Right lobe of liver (tissue), 6 donors: ENCODE results near the gene HPX. TPM values are rescaled to one million over a fixed set of nuclear protein-coding genes. Genes with fewer than 3 reads are reported as not detected.

Experiments used
- ATAC-seq, 4 donors: fragments of 200-7000 bp; cut with Tn5 transposase; one replicate each; pipeline ENCODE4 v1.9.1; 2020; ENCODE audit warnings: mild to moderate bottlenecking in 4 of 4, moderate library complexity in 4 of 4
- DNase-seq, 3 donors: peaks; one replicate each; pipeline ENCODE4 v3.0.0-alpha.2; 2020
- H3K27ac ChIP-seq, 3 donors: fragments of 200-600 bp; one replicate each; pipeline ENCODE4 v1.8.0; 2022
- H3K27me3 ChIP-seq, 2 donors: fragments of 200-600 bp; one replicate each; pipeline ENCODE4 v1.8.0; 2022
- H3K36me3 ChIP-seq, 4 donors: fragments of 200-600 bp; sonication (generic) in 1 of 4; one replicate each; pipeline versions ENCODE4 v1.5.1 to v1.8.0; 2017 to 2022; ENCODE audit warnings: control low read depth in 1 of 4
- H3K4me1 ChIP-seq, 4 donors: fragments of 200-600 bp; sonication (generic) in 1 of 4; one replicate each; pipeline versions ENCODE4 v1.5.1 to v1.8.0; 2017 to 2022; ENCODE audit warnings: control low read depth in 1 of 4
- H3K4me3 ChIP-seq, 3 donors: fragments of 200-600 bp; one replicate each; pipeline ENCODE4 v1.8.0; 2022
- H3K9me3 ChIP-seq, 4 donors: fragments of 200-600 bp; sonication (generic) in 1 of 4; one replicate each; pipeline versions ENCODE4 v1.5.1 to v1.8.0; 2017 to 2022; ENCODE audit warnings: control low read depth in 1 of 4
- POLR2A ChIP-seq: fragments of 450-650 bp; IDR thresholded peaks from one replicate; pipeline ENCODE4 v1.6.1; 2017; ENCODE audit warnings: antibody characterized with exemption, mild to moderate bottlenecking
- WGBS: methylation state at CpG from one replicate; pipeline ENCODE4 v1.1.6; 2018; ENCODE audit warnings: low coverage, low lambda C conversion rate; ENCODE audit not compliant: insufficient coverage; ENCODE audit errors: missing lambda C conversion rate; 5-methylcytosine and 5-hydroxymethylcytosine counted together
- intact Hi-C, 2 donors: fragments of 100-400 bp; cut with DNase I; formaldehyde crosslinking; loops; one replicate each; pipeline versions ENCODE4 v1.11.2 to v1.14.1; 2022
- total RNA-seq, 6 experiments: library from RNA; depleted of rRNA in 2 of 6; stranded (reverse); fragments of >200 nt in 2 of 6; fragmentation: NEBNext Ultra II Directional in 3 of 6; extraction: Animal tissue kit (Norgen Biotek cat#: 25700) in 3 of 6; gene quantifications; one replicate each; pipeline versions ENCODE4 v1.1.0 to v1.2.4, GENCODE V29; 2016 to 2023
- TF ChIP-seq, protein P1 (sequence below), 4 donors: fragments of 200-600 bp in 3 of 4; fragments of 450-650 bp in 1 of 4; IDR thresholded peaks; one replicate each; pipeline versions ENCODE4 v1.5.1 to v1.8.0; 2016 to 2022; ENCODE audit warnings: antibody characterized with exemption in 4 of 4, mild to moderate bottlenecking in 2 of 4
- donor health status: DM: no; HTN: yes; CAD: no.
- donor health status: DM: no; HTN: no; CAD: no.
- donor health status: DM: no; HTN: no; CAD: no.
- donor health status: DM: no; HTN: yes; CAD: no.
- donor health status: DM: no; HTN: yes; CAD: no.

Gene HPX
- total RNA-seq, 6 experiments from 2014 or later, result 3,555 to 5,250 (median 4,456) TPM

DNA sequence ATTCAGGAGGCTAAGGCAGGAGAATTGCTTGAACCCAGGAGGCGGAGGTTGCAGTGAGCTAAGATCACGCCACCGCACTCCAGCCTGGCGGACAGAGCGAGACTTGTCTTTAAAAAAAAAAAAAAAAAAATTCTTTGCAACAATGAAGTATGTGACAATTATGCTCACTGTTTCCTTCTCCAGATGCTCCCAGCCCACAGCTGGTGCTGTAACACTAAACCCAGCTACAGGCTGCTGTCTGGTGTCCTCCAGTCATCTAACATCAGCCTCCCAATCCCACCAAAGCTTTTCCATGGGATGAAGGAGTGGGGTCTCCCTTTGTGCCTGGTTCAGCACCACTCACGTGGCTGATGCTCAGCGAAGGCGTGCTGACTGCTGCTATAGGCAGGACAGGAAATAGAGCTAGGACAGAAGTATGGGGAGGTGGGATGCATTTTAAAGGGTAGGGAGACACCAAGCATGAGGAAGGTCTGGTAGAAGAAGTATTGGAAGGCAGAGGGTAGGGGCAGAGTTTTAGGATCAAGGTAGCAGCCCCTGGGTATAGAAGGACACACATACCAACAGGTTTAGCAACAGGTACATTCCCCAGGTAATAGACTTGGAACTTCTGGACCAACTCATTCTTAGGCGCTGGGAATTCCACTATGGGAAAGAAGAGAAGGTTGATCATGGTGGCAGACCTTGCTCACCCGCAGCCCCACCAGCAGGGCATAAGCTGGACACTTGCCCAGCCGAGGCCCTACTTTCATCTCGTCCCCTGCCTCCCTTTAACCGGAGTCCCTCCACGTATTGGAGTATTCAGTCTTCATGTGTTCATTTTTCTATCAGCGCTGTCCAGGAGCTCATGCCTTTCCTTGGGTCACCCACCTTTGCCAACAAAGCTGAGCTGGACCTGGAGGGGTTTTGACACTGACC, 40.1 kb downstream of the HPX start:
- Histone ChIP-seq H3K36me3 (no peaks in the 10 kb centered on the region), H3K9me3 (no peaks in the 10 kb centered on the region), H3K4me1 (no peaks in the 10 kb centered on the region), H3K4me3 (no peak overlapping the region), H3K27me3 (no peaks in the 10 kb centered on the region), H3K27ac (no peak overlapping the region)
- DNase-seq (no peak), ATAC-seq (no peak)
- TF ChIP-seq, protein P1, sequence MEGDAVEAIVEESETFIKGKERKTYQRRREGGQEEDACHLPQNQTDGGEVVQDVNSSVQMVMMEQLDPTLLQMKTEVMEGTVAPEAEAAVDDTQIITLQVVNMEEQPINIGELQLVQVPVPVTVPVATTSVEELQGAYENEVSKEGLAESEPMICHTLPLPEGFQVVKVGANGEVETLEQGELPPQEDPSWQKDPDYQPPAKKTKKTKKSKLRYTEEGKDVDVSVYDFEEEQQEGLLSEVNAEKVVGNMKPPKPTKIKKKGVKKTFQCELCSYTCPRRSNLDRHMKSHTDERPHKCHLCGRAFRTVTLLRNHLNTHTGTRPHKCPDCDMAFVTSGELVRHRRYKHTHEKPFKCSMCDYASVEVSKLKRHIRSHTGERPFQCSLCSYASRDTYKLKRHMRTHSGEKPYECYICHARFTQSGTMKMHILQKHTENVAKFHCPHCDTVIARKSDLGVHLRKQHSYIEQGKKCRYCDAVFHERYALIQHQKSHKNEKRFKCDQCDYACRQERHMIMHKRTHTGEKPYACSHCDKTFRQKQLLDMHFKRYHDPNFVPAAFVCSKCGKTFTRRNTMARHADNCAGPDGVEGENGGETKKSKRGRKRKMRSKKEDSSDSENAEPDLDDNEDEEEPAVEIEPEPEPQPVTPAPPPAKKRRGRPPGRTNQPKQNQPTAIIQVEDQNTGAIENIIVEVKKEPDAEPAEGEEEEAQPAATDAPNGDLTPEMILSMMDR (IDR thresholded peaks at IDR 0.05), result no peak
- no peak for TF ChIP-seq POLR2A
- 96% methylated on average over 13 of the region's 15 CpGs for WGBS
- intact Hi-C loops, result no loop called here

DNA sequence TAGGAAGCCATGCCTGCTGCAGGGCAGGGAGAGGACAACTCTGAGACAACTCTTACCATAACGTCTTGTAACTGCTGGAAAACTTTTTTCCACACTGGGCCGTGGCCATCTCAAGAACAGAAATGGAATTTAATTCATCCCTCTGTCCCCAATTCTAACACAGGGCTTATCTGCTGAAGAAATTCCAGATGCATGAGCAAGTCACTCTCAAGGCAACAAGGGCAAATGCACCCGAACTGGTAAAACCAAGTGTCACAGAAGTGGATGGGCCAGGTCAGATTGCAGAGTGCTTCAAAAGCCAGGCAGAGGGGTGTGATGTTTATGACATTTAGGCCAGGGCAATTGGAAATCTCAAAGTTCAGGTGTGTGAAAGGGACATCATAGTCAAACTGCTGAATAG, 43.2 kb downstream of the HPX start:
- DNase-seq, result no peak
- peaks cover 0 to 3% (median 0%) of the 10 kb centered on the region in 4 donors for H3K36me3 ChIP-seq
- no peaks in the 10 kb centered on the region for H3K27me3 ChIP-seq
- TF ChIP-seq, protein P1 (IDR thresholded peaks at IDR 0.05), result no peak
- no peak for TF ChIP-seq POLR2A
- no peak overlapping the region for H3K4me3 ChIP-seq
- no peaks in the 10 kb centered on the region for H3K9me3 ChIP-seq
- no peak overlapping the region for H3K27ac ChIP-seq
- WGBS, result 57% methylated on average over 1 of the region's 3 CpGs
- H3K4me1 ChIP-seq, result no peaks in the 10 kb centered on the region
- no peak for ATAC-seq
- intact Hi-C loops, result no loop called here

- no peak for DNase-seq
- ATAC-seq, result no peak
- Histone ChIP-seq H3K4me1 (no peaks in the 10 kb centered on the region), H3K9me3 (no peaks in the 10 kb centered on the region), H3K4me3 (no peak overlapping the region), H3K27ac (no peak overlapping the region), H3K36me3 (peaks cover 0 to 3% (median 0%) of the 10 kb centered on the region in 4 donors), H3K27me3 (no peaks in the 10 kb centered on the region)
- TF ChIP-seq, protein P1 (IDR thresholded peaks at IDR 0.05), result no peak
- no peak for TF ChIP-seq POLR2A
- 71% methylated on average over 1 of the region's 1 CpG for WGBS
- intact Hi-C loops, result no loop called here
Measured at GRCh38 chr11:6397156-6397555, 43.6 kb downstream of the HPX start.

DNA sequence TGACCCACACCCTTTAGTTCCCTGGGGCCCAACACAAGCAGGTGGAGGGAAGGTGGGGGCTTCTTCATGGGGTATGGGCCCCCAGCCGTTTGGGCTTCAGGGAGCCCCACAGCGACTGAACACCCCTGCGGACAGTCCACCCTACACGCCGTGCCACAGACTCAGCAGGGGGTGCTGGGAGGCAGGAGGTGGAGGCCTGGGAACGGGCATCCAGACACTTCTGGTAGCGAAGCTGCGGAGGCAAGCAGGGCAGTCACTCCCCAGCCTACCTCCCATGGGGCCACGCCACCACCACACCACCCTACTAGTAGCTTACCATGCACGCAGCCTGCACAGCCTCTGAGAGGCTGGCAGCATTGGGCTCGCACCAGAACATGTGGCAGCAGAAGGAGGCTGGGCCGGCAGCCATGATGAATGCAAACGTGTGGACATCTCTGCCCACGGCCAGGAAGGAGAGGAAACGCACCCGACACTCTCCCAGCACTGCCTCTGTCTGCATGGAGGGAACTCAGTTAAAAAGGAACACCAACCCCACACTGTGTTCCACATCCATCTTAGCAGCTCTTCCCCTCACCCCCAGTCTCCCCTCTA, 45.2 kb downstream of the HPX start:
- Histone ChIP-seq H3K27me3 (no peaks in the 10 kb centered on the region), H3K27ac (no peak overlapping the region), H3K36me3 (peaks cover 0 to 3% (median 0%) of the 10 kb centered on the region in 4 donors), H3K4me1 (peaks cover 0 to 8% (median 3%) of the 10 kb centered on the region in 4 donors), H3K9me3 (no peaks in the 10 kb centered on the region), H3K4me3 (no peak overlapping the region)
- DNase-seq (no peak), ATAC-seq (no peak)
- TF ChIP-seq, protein P1 (IDR thresholded peaks at IDR 0.05), result no peak
- intact Hi-C loops, result no loop called here
- 94% methylated on average over 5 of the region's 16 CpGs for WGBS
